GM21717 (cell line): ENCODE data around the gene IQSEC1.

Source experiments
- ATAC-seq: cut with Tn5 transposase; IDR thresholded peaks from one replicate; pipeline ENCODE4 v1.9.1; 2021; ENCODE audit warnings: mild to moderate bottlenecking, moderate library complexity; ENCODE audit not compliant: unreplicated experiment

Gene IQSEC1

DNA sequence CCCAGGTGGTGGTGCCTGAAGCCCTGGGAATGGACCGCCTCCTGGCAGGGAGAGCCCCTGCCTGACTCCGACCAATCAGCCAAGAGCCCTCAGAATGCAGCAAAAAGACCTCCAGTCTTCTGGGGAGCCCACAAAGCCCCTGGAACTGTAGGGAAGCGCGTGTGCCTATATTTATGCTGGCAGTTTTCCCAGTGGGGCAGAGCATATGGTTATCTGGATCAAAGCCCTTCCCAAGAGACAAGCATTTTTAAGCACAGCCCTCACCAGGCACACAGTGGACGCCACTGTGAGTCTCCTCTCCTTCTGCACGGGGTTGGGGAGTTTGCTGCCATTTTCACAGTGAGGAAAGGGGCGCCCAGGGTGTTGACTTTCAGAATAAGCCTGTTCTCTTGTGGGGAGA is 150.9 kb downstream of the IQSEC1 start:
- no peak for ATAC-seq

DNA sequence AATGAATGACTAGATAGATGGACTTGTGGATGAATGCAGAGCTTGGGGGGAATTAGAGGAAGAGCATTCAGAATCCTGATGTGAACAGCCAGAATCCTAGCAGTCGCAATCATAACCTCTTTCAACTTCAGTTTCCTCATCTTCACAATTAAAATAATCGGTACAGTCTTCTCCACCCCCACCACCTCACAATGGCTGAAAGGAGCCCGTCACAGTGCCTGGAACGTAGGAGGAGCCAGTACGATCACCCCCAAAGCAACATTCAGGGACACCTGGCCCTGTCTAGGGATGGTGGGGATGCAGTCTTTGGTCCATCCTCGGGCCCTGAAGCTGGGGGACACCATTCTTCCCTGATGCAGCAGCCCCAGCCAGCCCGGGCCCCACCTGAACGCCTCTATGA is 151.5 kb downstream of the IQSEC1 start:
- no peak for ATAC-seq

GRCh38 chr3:12920967-12921366 is 152.3 kb downstream of the IQSEC1 start:
- ATAC-seq: no peak

GRCh38 chr3:12919205-12919604 is 154.0 kb downstream of the IQSEC1 start:
- ATAC-seq: no peak

DNA sequence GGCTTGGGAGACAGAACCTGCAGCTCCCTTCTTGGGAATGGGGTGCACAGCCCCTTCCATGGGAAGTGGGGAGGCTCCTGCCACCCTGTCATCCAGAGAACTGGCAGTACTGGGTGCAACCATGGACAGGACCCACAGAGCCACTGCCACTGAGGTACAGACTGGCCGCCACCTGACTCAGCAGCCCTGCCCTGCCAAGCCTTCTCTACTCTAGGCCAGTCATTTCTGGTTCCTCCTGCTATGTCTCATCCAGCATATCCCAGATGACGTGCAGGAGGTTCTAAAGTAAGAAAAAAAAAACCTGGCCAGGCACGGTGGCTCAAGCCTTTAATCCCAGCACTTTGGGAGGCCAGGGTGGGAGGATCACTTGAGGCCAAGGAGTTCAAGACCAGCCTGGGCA is 155.0 kb downstream of the IQSEC1 start:
- ATAC-seq: no peak

- ATAC-seq: no peak
Measured at GRCh38 chr3:12916159-12916558, 157.1 kb downstream of the IQSEC1 start.

GRCh38 chr3:12914088-12914487 is 159.1 kb downstream of the IQSEC1 start:
- ATAC-seq: no peak

DNA sequence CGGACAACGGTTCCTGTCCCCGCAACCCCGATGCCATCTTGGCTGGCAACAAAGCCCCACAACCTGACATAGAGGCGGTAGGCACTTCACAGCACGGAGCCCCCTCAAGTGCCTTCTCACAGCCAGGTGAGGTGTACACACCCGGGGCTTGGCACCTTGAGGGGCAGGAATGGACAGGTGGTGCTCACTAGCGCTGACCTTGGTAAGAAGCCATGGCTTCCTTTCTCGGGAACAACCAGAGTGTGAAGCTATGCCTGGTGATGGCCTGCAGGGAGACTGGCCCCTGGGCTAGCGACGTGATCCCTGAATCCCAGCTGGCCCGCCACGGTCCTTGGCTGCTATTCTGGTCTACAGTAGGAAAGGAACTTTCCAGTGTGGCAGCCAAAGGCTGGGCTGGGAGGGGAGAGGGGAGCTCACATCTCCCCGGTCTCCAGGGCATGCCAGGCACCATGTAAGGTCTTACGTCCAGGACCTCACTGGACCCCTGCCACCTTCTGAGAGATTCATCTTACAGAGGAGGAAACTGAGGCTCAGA is 161.3 kb downstream of the IQSEC1 start:
- ATAC-seq: no peak

- no peak for ATAC-seq
Measured at GRCh38 chr3:12910356-12911099, 162.7 kb downstream of the IQSEC1 start.

DNA sequence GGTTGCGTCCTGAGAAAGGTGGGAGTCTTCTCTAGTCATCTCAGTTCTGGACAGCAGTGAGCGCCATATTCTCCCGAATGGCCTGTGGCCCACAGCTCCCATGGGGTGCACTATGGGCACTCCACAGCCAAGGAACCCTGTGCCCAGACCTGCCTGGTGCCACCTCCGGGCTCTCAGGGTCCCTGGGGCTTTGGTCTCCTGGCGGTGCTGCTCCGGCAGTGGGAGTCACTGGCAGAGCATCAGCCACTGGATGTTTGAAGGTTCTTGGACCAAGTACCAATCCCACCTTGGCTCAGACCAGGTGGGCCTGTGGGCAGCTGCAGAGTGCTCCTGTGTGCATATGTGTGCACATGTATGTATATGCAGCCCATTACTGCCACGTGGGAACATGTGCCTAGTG is 163.5 kb downstream of the IQSEC1 start:
- no peak for ATAC-seq

GRCh38 chr3:12908859-12909258 is 164.4 kb downstream of the IQSEC1 start:
- no peak for ATAC-seq

- ATAC-seq: no peak
Measured at GRCh38 chr3:12908136-12908730, 165.0 kb downstream of the IQSEC1 start.

DNA sequence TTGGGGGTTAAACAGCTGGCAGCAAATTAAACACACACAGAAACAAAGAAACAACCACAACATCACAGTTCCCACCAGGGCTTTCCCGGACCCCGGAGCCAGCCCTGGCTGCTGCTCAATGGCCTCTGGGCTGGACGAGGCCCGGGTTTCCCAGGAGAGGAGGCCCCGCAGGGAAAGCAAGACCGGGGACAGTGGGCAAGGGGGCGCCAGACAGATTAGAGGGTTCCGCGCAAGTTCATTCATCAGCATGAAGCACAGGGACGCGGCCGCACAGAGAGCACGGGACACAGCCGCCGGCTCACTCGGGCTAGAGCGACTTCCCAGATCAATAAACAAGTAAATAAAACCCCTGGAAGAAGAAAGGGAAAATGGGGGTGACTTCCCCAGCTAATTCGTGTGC is 165.5 kb downstream of the IQSEC1 start:
- no peak for ATAC-seq

DNA sequence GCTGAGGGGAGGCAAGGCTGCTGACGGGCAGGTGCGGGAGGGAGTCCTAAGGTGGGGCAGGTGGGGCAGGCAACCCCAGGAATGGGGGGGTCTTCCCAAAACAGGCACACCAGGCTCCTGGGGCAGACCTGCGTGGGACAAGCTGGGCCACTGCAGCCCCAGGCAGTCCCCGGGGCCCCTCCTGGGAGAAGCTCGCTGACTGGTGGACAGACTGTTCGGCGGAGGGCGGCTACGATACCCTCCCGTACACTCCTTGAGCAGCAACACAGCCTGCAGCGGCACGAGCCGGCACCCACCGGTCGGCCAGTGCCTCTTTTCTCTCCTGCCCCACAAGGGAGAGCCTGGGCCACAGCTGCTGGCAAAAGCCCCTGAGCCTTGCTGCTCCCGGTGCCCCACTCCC is 165.9 kb downstream of the IQSEC1 start:
- ATAC-seq: no peak

GRCh38 chr3:12906916-12907290 is 166.3 kb downstream of the IQSEC1 start:
- ATAC-seq: no peak

DNA sequence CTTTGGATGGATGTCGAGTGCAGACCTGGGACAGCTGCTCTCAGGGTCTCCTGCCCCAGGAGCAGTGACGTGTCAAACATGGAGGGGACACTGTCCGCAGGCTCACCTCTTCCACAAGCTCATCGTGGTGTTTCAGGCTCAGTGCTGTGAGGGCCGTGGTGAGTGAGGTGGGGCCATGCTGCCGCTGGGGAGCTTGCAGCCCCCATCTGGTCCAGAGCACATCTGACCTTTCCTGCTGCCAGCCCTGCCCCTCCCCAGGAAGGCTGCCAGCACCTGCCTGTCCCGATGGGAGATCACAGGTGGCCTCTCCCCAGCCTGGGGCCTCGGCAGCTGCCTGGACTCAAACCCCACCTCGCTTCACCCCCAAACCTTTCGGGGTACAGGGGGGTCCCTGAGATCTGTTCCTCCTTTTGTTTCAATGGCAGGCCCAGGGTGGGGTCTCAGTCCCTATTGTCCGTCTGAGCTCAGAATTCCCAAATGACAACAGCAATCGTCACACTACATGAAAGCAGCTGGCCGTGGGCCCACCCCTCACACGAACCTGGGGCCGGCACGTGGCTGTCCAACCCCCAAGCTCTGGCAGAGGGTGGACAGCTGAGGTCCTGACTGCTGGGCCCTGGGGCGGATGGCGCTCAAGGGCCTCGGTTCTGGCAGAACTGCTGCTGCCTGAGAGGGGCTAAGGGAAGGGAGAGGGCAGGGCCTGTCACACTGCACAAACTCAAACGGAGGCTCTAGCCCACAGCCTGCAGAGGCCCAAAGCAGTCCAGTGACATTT is 166.9 kb downstream of the IQSEC1 start:
- no peak for ATAC-seq

GRCh38 chr3:12905316-12906071 is 167.7 kb downstream of the IQSEC1 start:
- ATAC-seq: no peak

DNA sequence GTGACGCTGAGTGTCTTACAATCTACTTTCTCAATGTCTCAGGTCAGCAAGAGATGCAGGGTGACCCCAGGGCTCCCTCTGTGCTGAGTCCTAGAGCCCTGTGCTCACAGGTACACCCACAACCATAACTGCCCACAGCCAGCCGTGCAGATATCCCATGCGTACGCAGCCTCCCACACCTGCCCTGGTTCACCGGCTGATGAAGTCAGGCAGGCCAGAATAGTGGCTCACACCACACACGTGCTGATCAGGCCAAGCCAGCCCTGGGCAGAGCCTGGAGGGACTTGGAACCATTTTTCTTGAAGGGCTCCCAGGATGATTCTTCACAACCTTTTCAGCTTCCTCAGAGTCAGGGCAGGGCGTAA is 168.3 kb downstream of the IQSEC1 start:
- no peak for ATAC-seq

DNA sequence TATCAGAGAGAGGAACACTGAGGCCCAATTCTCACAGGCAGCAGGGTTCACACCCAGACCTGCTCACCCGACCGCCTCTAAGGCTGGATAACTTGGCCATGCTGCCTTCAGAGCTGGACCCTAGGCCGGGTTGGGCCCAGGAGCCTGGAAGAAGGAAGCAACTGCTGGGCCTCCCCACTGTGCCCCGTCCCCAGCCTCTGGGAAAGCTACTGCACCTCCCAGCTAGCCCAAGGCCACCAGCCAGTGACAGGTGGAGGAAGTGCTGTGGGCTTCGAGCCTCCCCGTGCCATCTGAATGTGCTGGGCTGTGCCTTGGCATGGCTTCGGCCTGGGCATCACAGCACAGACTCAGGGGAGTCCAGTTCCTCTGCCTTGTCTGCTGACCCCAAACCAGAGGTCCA is 169.3 kb downstream of the IQSEC1 start:
- ATAC-seq: no peak

DNA sequence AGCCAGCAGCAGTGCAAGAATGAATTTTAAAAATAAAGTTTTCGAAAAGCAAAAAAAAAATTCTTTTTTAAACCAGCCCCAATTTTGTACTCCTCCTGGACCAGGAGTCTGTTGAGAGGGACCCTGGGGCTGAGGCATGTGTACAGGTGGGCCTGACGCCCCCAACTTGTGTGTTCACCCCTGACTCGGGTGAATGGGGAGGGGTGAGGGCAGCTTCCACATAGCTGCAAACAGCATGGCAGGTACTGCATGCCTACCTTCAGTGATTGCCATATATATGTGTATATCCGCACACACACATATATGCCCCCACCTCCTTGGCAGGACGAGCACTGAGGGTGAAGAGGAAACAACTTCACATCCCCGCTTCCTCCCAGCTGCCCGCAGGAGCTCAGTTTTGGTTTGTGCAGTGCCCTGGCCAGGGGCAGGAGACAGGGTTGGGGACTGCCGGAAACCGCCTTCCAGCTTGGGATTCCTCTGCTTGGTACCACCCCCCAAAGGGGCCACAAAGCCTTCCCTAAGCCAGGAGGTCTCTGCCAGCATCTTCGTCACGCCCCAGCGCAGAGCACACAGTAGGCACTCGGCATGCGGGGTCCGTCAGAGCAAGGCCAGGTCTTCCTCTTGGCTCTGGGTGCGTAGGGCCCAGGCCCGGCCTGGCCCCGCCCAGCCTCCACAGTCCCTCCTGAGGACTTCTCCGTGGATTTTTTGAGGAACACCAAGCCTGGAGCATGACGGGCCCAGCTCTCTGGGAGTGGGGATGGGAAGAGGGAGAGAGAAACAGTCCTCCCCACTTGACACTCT is 170.0 kb downstream of the IQSEC1 start:
- ATAC-seq: no peak
